ENCODE results near the gene WDR36. TPM values are rescaled to one million over a fixed set of nuclear protein-coding genes. Genes with fewer than 3 reads are reported as not detected.

Gene WDR36
- total and polyA plus RNA-seq, 9 of the 15 experiments (the other 6 are each of a cell fraction or from before 2014, with no cell fraction given) = 25.7 to 68.0 (median 41.5) TPM

DNA sequence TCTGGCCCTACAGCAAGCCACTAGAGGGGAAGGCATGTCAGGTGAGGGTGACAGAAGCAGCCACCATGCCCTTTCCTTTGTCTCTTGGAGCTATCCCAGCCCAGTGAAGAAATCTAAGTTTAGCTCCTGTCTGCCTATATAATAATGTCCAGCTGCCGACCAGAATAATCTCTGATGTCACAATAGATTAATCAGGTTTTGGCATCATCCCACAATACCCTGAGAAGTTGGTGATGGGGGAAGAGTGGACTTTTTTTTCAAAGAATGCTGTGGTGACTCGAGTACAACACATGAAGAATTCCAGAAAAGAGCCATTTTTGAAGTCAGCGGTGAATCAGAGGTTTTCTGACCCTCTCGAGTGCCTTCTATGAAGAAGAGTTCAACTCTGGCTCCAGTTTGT is 22.3 kb upstream of the WDR36 start:
- no peak overlapping the region for H3K4me3 ChIP-seq
- peaks cover 0 to 9% of the 10 kb centered on the region in 2 experiments; a peak in 3 of 5 replicates for H3K4me1 ChIP-seq (replicated peaks in 1 of 2; ENCODE audit: control insufficient read depth in 2 of 2, insufficient read depth in 2 of 2, low read length in 2 of 2)
- FAIRE-seq = no peak
- H4K20me1 ChIP-seq (replicated peaks; ENCODE audit: control insufficient read depth, insufficient read depth, low read length) = no peaks in the 10 kb centered on the region
- intact Hi-C loops (cut with micrococcal nuclease) = no loop called here
- no peaks in the 10 kb centered on the region for H3K9me1 ChIP-seq (ENCODE audit: control insufficient read depth, insufficient read depth, low read length)
- TF ChIP-seq, protein P1, sequence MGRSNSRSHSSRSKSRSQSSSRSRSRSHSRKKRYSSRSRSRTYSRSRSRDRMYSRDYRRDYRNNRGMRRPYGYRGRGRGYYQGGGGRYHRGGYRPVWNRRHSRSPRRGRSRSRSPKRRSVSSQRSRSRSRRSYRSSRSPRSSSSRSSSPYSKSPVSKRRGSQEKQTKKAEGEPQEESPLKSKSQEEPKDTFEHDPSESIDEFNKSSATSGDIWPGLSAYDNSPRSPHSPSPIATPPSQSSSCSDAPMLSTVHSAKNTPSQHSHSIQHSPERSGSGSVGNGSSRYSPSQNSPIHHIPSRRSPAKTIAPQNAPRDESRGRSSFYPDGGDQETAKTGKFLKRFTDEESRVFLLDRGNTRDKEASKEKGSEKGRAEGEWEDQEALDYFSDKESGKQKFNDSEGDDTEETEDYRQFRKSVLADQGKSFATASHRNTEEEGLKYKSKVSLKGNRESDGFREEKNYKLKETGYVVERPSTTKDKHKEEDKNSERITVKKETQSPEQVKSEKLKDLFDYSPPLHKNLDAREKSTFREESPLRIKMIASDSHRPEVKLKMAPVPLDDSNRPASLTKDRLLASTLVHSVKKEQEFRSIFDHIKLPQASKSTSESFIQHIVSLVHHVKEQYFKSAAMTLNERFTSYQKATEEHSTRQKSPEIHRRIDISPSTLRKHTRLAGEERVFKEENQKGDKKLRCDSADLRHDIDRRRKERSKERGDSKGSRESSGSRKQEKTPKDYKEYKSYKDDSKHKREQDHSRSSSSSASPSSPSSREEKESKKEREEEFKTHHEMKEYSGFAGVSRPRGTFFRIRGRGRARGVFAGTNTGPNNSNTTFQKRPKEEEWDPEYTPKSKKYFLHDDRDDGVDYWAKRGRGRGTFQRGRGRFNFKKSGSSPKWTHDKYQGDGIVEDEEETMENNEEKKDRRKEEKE (IDR thresholded peaks at IDR 0.05; ENCODE audit: borderline replicate concordance in 1 of 2, control insufficient read depth in 1 of 2, low read depth in 2 of 2, low read length in 1 of 2) = no peak
- TF ChIP-seq MED1 (CRISPR knock-in tag; IDR thresholded peaks at IDR 0.05; ENCODE audit: borderline replicate concordance) = no peak
- TF ChIP-seq SAP30 (IDR thresholded peaks at IDR 0.05; ENCODE audit: borderline replicate concordance, insufficient read depth, low read depth, low read length, poor library complexity, severe bottlenecking) = no peak
- TF ChIP-seq, protein P2, sequence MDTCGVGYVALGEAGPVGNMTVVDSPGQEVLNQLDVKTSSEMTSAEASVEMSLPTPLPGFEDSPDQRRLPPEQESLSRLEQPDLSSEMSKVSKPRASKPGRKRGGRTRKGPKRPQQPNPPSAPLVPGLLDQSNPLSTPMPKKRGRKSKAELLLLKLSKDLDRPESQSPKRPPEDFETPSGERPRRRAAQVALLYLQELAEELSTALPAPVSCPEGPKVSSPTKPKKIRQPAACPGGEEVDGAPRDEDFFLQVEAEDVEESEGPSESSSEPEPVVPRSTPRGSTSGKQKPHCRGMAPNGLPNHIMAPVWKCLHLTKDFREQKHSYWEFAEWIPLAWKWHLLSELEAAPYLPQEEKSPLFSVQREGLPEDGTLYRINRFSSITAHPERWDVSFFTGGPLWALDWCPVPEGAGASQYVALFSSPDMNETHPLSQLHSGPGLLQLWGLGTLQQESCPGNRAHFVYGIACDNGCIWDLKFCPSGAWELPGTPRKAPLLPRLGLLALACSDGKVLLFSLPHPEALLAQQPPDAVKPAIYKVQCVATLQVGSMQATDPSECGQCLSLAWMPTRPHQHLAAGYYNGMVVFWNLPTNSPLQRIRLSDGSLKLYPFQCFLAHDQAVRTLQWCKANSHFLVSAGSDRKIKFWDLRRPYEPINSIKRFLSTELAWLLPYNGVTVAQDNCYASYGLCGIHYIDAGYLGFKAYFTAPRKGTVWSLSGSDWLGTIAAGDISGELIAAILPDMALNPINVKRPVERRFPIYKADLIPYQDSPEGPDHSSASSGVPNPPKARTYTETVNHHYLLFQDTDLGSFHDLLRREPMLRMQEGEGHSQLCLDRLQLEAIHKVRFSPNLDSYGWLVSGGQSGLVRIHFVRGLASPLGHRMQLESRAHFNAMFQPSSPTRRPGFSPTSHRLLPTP (IDR thresholded peaks at IDR 0.05; ENCODE audit: borderline replicate concordance, extremely low read depth, insufficient read length) = no peak
- no peak for TF ChIP-seq ELF2 (CRISPR knock-in tag; IDR thresholded peaks at IDR 0.05)
- TF ChIP-seq GTF2F1 (IDR thresholded peaks at IDR 0.05; ENCODE audit: low read depth, low read length) = no peak
- no peak for TF ChIP-seq ZFX (CRISPR knock-in tag; IDR thresholded peaks at IDR 0.05)
- TF ChIP-seq ZBTB26 (CRISPR knock-in tag; IDR thresholded peaks at IDR 0.05) = no peak
- no peak for TF ChIP-seq HIVEP1 (CRISPR knock-in tag; IDR thresholded peaks at IDR 0.05)
- no peak for TF ChIP-seq ILF3 (IDR thresholded peaks at IDR 0.05; ENCODE audit: borderline replicate concordance)
- TF ChIP-seq, protein P3, sequence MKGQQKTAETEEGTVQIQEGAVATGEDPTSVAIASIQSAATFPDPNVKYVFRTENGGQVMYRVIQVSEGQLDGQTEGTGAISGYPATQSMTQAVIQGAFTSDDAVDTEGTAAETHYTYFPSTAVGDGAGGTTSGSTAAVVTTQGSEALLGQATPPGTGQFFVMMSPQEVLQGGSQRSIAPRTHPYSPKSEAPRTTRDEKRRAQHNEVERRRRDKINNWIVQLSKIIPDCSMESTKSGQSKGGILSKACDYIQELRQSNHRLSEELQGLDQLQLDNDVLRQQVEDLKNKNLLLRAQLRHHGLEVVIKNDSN (CRISPR knock-in tag; IDR thresholded peaks at IDR 0.05) = no peak
- no peak for TF ChIP-seq ZC3H8 (IDR thresholded peaks at IDR 0.05)
- no peak for TF ChIP-seq SRSF3 (IDR thresholded peaks at IDR 0.05; ENCODE audit: insufficient read depth, low read length)
- CTCF ChIA-PET (ENCODE audit: low intra/inter-chr PET ratio) = no interaction called here
- no peaks in the 10 kb centered on the region for H3K9me3 ChIP-seq (replicated peaks; ENCODE audit: control insufficient read depth, insufficient read depth, low read depth, low read length)
- 0% methylated on average over 4 of the region's 4 CpGs for WGBS (ENCODE audit: insufficient coverage, low coverage, missing lambda C conversion rate)
- no peaks in the 10 kb centered on the region for H3K36me3 ChIP-seq (ENCODE audit: control insufficient read depth, insufficient read depth, low read length)
- in situ Hi-C loops (cut with MboI) = no loop called here
- POLR2A ChIA-PET = interaction anchor here (1.3 kb wide), 1 partner anchor 10 kb away, joined by 3 read pairs; no protein-coding TSS in a partner anchor
- no peak overlapping the region for H2AFZ ChIP-seq (ENCODE audit: low read depth, low read length)
- H3K79me2 ChIP-seq (ENCODE audit: control insufficient read depth, insufficient read depth, low read length) = no peaks in the 10 kb centered on the region
- DNase-seq (ENCODE audit: extremely low read depth in 1 of 4, low spot score in 3 of 4) = no peak
- H3K4me2 ChIP-seq (ENCODE audit: insufficient read depth, low read length) = no peak overlapping the region
- H3K27ac ChIP-seq (ENCODE audit: extremely low read depth, low read depth, low read length) = no peak overlapping the region
- no peak overlapping the region for H3K9ac ChIP-seq (ENCODE audit: insufficient read depth in 1 of 2, low read depth in 2 of 2, low read length in 2 of 2)
- H3K27me3 ChIP-seq (ENCODE audit: control insufficient read depth in 2 of 2, insufficient read depth in 2 of 2, low read length in 2 of 2) = peaks cover 21 to 24% of the 10 kb centered on the region in 2 experiments; a peak in 4 of 5 replicates
- BruUV-seq (replicated peaks) = no TSS peak
- no peak for ATAC-seq
